Immature natural killer cell (primary cell): ENCODE measurements around the gene LLGL1. TPM values are rescaled to one million over a fixed set of nuclear protein-coding genes. Genes with fewer than 3 reads are reported as not detected.
A peak's percentile ranks its signal among the peaks of the same experiment; 100 is the strongest.

Source experiments
- DNase-seq, 3 donors: peaks; one replicate each; pipeline ENCODE4 v3.0.0; 2022; ENCODE audit warnings: mixed read lengths in 1 of 3
- H3K27ac Mint-ChIP-seq, 6 donors: one replicate each; pipeline ENCODE4 v1.8.0; 2020; ENCODE audit warnings: mixed read lengths in 6 of 6, mild to moderate bottlenecking in 5 of 6, inconsistent platforms in 4 of 6, moderate library complexity in 3 of 6
- H3K27me3 Mint-ChIP-seq, 3 donors: one replicate each; pipeline ENCODE4 v1.8.0; 2020 to 2021; ENCODE audit warnings: low read depth in 3 of 3, mild to moderate bottlenecking in 3 of 3, mixed read lengths in 3 of 3, moderate library complexity in 3 of 3, inconsistent platforms in 1 of 3
- H3K36me3 Mint-ChIP-seq, 3 donors: one replicate each; pipeline ENCODE4 v1.8.0; 2020; ENCODE audit warnings: mixed read lengths in 3 of 3, inconsistent platforms in 2 of 3, mild to moderate bottlenecking in 2 of 3
- H3K4me1 Mint-ChIP-seq, 2 donors: one replicate each; pipeline ENCODE4 v1.8.0; 2020; ENCODE audit warnings: inconsistent platforms in 2 of 2, mild to moderate bottlenecking in 2 of 2, mixed read lengths in 2 of 2, moderate library complexity in 1 of 2
- H3K4me3 Mint-ChIP-seq, 5 donors: one replicate each; pipeline ENCODE4 v1.8.0; 2020; ENCODE audit warnings: mild to moderate bottlenecking in 5 of 5, mixed read lengths in 5 of 5, inconsistent platforms in 3 of 5, moderate library complexity in 3 of 5
- H3K9me3 Mint-ChIP-seq, 6 donors: one replicate each; pipeline ENCODE4 v1.8.0; 2020; ENCODE audit warnings: mild to moderate bottlenecking in 6 of 6, mixed read lengths in 6 of 6, inconsistent platforms in 4 of 6, moderate library complexity in 3 of 6
- polyA plus RNA-seq, 3 donors: library from polyadenylated mRNA; unstranded; fragments of 300-500 nt; fragmentation: Illumina TruSeq; gene quantifications; one replicate each; pipeline ENCODE4 v1.2.3, GENCODE V29; 2021

The LLGL1 gene
- polyA plus RNA-seq, 3 donors from 2014 or later: 2.0 to 3.1 TPM; not detected in 1

GRCh38 chr17:18241229-18241871, 15.9 kb downstream of the LLGL1 start:
- DNase-seq: no peak
- Mint-ChIP-seq H3K4me1 (no peaks in the 10 kb centered on the region), H3K9me3 (no peaks in the 10 kb centered on the region), H3K36me3 (peaks cover 0 to 7% (median 0%) of the 10 kb centered on the region in 3 donors), H3K27me3 (peaks cover 0 to 5% (median 1%) of the 10 kb centered on the region in 3 donors), H3K4me3 (no peak overlapping the region), H3K27ac (no peak overlapping the region)

- H3K9me3 Mint-ChIP-seq: no peaks in the 10 kb centered on the region
- no peak overlapping the region for H3K27ac Mint-ChIP-seq
- H3K4me3 Mint-ChIP-seq: no peak overlapping the region
- no peak for DNase-seq
- H3K36me3 Mint-ChIP-seq: peaks cover 3 to 10% (median 3%) of the 10 kb centered on the region in 3 donors
- peaks cover 1 to 4% (median 4%) of the 10 kb centered on the region in 3 donors for H3K27me3 Mint-ChIP-seq
- peaks cover 2 to 7% of the 10 kb centered on the region in 2 donors for H3K4me1 Mint-ChIP-seq
These were observed 19.8 kb downstream of the LLGL1 start for GRCh38 chr17:18245038-18245776.

- Mint-ChIP-seq H3K4me1 (peaks cover 2 to 7% of the 10 kb centered on the region in 2 donors), H3K9me3 (no peaks in the 10 kb centered on the region), H3K27ac (no peak overlapping the region), H3K36me3 (peaks cover 3 to 13% (median 7%) of the 10 kb centered on the region in 3 donors), H3K27me3 (peaks cover 1 to 5% (median 4%) of the 10 kb centered on the region in 3 donors), H3K4me3 (no peak overlapping the region)
- DNase-seq: no peak
These were observed 20.8 kb downstream of the LLGL1 start for GRCh38 chr17:18246109-18246725.

GRCh38 chr17:18246880-18247612, 21.6 kb downstream of the LLGL1 start:
- Mint-ChIP-seq H3K9me3 (no peaks in the 10 kb centered on the region), H3K4me3 (no peak overlapping the region), H3K27me3 (peaks cover 1 to 5% (median 4%) of the 10 kb centered on the region in 3 donors), H3K36me3 (peaks cover 3 to 13% (median 7%) of the 10 kb centered on the region in 3 donors), H3K4me1 (peaks cover 2 to 7% of the 10 kb centered on the region in 2 donors), H3K27ac (no peak overlapping the region)
- DNase-seq: no peak

- Mint-ChIP-seq H3K9me3 (no peaks in the 10 kb centered on the region), H3K27ac (peak overlapping the region in 1 of 6 donors; percentile 42), H3K4me3 (no peak overlapping the region), H3K4me1 (peaks cover 2 to 7% of the 10 kb centered on the region in 2 donors), H3K27me3 (peaks cover 1 to 5% (median 4%) of the 10 kb centered on the region in 3 donors), H3K36me3 (peaks cover 3 to 13% (median 7%) of the 10 kb centered on the region in 3 donors)
- no peak for DNase-seq
These were observed 22.2 kb downstream of the LLGL1 start for GRCh38 chr17:18247613-18248001.

GRCh38 chr17:18248300-18248731, 22.9 kb downstream of the LLGL1 start:
- H3K27me3 Mint-ChIP-seq: peaks cover 1 to 5% (median 4%) of the 10 kb centered on the region in 3 donors
- peaks cover 3 to 13% (median 7%) of the 10 kb centered on the region in 3 donors for H3K36me3 Mint-ChIP-seq
- DNase-seq: peak; percentile 42 to 65 (median 49)
- H3K4me1 Mint-ChIP-seq: peaks cover 2 to 7% of the 10 kb centered on the region in 2 donors
- H3K9me3 Mint-ChIP-seq: no peaks in the 10 kb centered on the region
- H3K27ac Mint-ChIP-seq: peak overlapping the region in 5 of 6 donors; percentile 2 to 80 (median 42)
- H3K4me3 Mint-ChIP-seq: no peak overlapping the region

- no peaks in the 10 kb centered on the region for H3K9me3 Mint-ChIP-seq
- H3K27me3 Mint-ChIP-seq: peaks cover 1 to 6% (median 5%) of the 10 kb centered on the region in 3 donors
- H3K27ac Mint-ChIP-seq: peak overlapping the region in 1 of 6 donors; percentile 2
- peaks cover 2 to 7% of the 10 kb centered on the region in 2 donors for H3K4me1 Mint-ChIP-seq
- no peak for DNase-seq
- H3K4me3 Mint-ChIP-seq: no peak overlapping the region
- peaks cover 3 to 13% (median 7%) of the 10 kb centered on the region in 3 donors for H3K36me3 Mint-ChIP-seq
These were observed 23.4 kb downstream of the LLGL1 start for GRCh38 chr17:18248811-18249210.

- Mint-ChIP-seq H3K27me3 (peaks cover 1 to 6% (median 5%) of the 10 kb centered on the region in 3 donors), H3K27ac (peak overlapping the region in 1 of 6 donors; percentile 46), H3K9me3 (no peaks in the 10 kb centered on the region), H3K4me1 (peaks cover 2 to 7% of the 10 kb centered on the region in 2 donors), H3K4me3 (no peak overlapping the region), H3K36me3 (peaks cover 3 to 13% (median 7%) of the 10 kb centered on the region in 3 donors)
- no peak for DNase-seq
These were observed 24.8 kb downstream of the LLGL1 start for GRCh38 chr17:18250259-18250658.

- H3K9me3 Mint-ChIP-seq: no peaks in the 10 kb centered on the region
- H3K4me1 Mint-ChIP-seq: peaks cover 2 to 7% of the 10 kb centered on the region in 2 donors
- H3K36me3 Mint-ChIP-seq: peaks cover 3 to 10% (median 7%) of the 10 kb centered on the region in 3 donors
- peak overlapping the region in 1 of 6 donors; percentile 46 for H3K27ac Mint-ChIP-seq
- DNase-seq: no peak
- peaks cover 0 to 5% (median 4%) of the 10 kb centered on the region in 3 donors for H3K27me3 Mint-ChIP-seq
- H3K4me3 Mint-ChIP-seq: no peak overlapping the region
These were observed 25.3 kb downstream of the LLGL1 start for GRCh38 chr17:18250708-18251107.

- Mint-ChIP-seq H3K27me3 (peaks cover 0 to 5% (median 3%) of the 10 kb centered on the region in 3 donors), H3K9me3 (no peaks in the 10 kb centered on the region), H3K27ac (no peak overlapping the region), H3K4me3 (no peak overlapping the region), H3K36me3 (peaks cover 3 to 10% (median 7%) of the 10 kb centered on the region in 3 donors), H3K4me1 (peaks cover 4 to 11% of the 10 kb centered on the region in 2 donors)
- no peak for DNase-seq
These were observed 25.8 kb downstream of the LLGL1 start for GRCh38 chr17:18251204-18251603.

- Mint-ChIP-seq H3K4me3 (no peak overlapping the region), H3K36me3 (peaks cover 3 to 10% (median 7%) of the 10 kb centered on the region in 3 donors), H3K27me3 (peaks cover 0 to 5% (median 2%) of the 10 kb centered on the region in 3 donors), H3K9me3 (no peaks in the 10 kb centered on the region), H3K4me1 (peaks cover 13 to 19% of the 10 kb centered on the region in 2 donors), H3K27ac (no peak overlapping the region)
- no peak for DNase-seq
These were observed 26.7 kb downstream of the LLGL1 start for GRCh38 chr17:18252160-18252559.

- peaks cover 0 to 7% (median 6%) of the 10 kb centered on the region in 3 donors for H3K36me3 Mint-ChIP-seq
- H3K4me3 Mint-ChIP-seq: no peak overlapping the region
- H3K9me3 Mint-ChIP-seq: no peaks in the 10 kb centered on the region
- peaks cover 19 to 23% of the 10 kb centered on the region in 2 donors for H3K4me1 Mint-ChIP-seq
- no peak for DNase-seq
- H3K27ac Mint-ChIP-seq: peak overlapping the region in 1 of 6 donors; percentile 4
- peaks cover 0 to 5% (median 2%) of the 10 kb centered on the region in 3 donors for H3K27me3 Mint-ChIP-seq
These were observed 27.9 kb downstream of the LLGL1 start for GRCh38 chr17:18253187-18253884.
